Measurements from ENCODE around the gene SIX4. TPM values are rescaled to one million over a fixed set of nuclear protein-coding genes. Genes with fewer than 3 reads are reported as not detected.

The SIX4 gene
- total RNA-seq, 6 experiments from 2014 or later: 14.4 to 19.6 (median 17.0) TPM

- no peak overlapping the region for H3K27ac Mint-ChIP-seq
- TF ChIP-seq, protein P1, sequence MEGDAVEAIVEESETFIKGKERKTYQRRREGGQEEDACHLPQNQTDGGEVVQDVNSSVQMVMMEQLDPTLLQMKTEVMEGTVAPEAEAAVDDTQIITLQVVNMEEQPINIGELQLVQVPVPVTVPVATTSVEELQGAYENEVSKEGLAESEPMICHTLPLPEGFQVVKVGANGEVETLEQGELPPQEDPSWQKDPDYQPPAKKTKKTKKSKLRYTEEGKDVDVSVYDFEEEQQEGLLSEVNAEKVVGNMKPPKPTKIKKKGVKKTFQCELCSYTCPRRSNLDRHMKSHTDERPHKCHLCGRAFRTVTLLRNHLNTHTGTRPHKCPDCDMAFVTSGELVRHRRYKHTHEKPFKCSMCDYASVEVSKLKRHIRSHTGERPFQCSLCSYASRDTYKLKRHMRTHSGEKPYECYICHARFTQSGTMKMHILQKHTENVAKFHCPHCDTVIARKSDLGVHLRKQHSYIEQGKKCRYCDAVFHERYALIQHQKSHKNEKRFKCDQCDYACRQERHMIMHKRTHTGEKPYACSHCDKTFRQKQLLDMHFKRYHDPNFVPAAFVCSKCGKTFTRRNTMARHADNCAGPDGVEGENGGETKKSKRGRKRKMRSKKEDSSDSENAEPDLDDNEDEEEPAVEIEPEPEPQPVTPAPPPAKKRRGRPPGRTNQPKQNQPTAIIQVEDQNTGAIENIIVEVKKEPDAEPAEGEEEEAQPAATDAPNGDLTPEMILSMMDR (IDR thresholded peaks at IDR 0.05): no peak
- no peak for DNase-seq
- H3K4me3 Mint-ChIP-seq: no peak overlapping the region
- peaks cover 72% of the 10 kb centered on the region for H3K4me1 Mint-ChIP-seq (ENCODE audit: low read depth)
- no peaks in the 10 kb centered on the region for H3K9me3 Mint-ChIP-seq
- no peaks in the 10 kb centered on the region; the same call in 1 of the 2 replicates for H3K27me3 Mint-ChIP-seq (ENCODE audit: insufficient read depth)
- peaks cover 9% of the 10 kb centered on the region; the same call in 1 of the 2 replicates for H3K36me3 Mint-ChIP-seq (ENCODE audit: low read depth)
Measured at GRCh38 chr14:60760209-60760608, 36.1 kb upstream of the SIX4 start.

- H3K4me3 Mint-ChIP-seq: no peak overlapping the region
- TF ChIP-seq, protein P1 (IDR thresholded peaks at IDR 0.05): no peak
- no peaks in the 10 kb centered on the region for H3K9me3 Mint-ChIP-seq
- peak overlapping the region; percentile 69 for H3K27ac Mint-ChIP-seq
- 0 out of 2 replicates have a peak, but pooled peaks cover 6% of the 10 kb centered on the region for H3K36me3 Mint-ChIP-seq (ENCODE audit: low read depth)
- H3K27me3 Mint-ChIP-seq (ENCODE audit: insufficient read depth): no peaks in the 10 kb centered on the region; the same call in 1 of the 2 replicates
- peaks cover 66% of the 10 kb centered on the region for H3K4me1 Mint-ChIP-seq (ENCODE audit: low read depth)
- DNase-seq: no peak
Measured at GRCh38 chr14:60758885-60759284, 34.7 kb upstream of the SIX4 start.

- Mint-ChIP-seq H3K4me1 (ENCODE audit: low read depth) (peaks cover 71% of the 10 kb centered on the region), H3K36me3 (ENCODE audit: low read depth) (peaks cover 14% of the 10 kb centered on the region; the same call in 1 of the 2 replicates), H3K27me3 (ENCODE audit: insufficient read depth) (no peaks in the 10 kb centered on the region; the same call in 1 of the 2 replicates), H3K4me3 (peak overlapping the region; percentile 78), H3K27ac (peak overlapping the region; percentile 78), H3K9me3 (no peaks in the 10 kb centered on the region)
- DNase-seq: peak; percentile 76
- TF ChIP-seq, protein P1 (IDR thresholded peaks at IDR 0.05): no peak
Measured at GRCh38 chr14:60757567-60758002, 33.4 kb upstream of the SIX4 start.

- Mint-ChIP-seq H3K4me1 (ENCODE audit: low read depth) (peaks cover 67% of the 10 kb centered on the region), H3K4me3 (peak overlapping the region; percentile 78), H3K9me3 (no peaks in the 10 kb centered on the region), H3K27me3 (ENCODE audit: insufficient read depth) (no peaks in the 10 kb centered on the region; the same call in 1 of the 2 replicates), H3K36me3 (ENCODE audit: low read depth) (peaks cover 14% of the 10 kb centered on the region; the same call in 1 of the 2 replicates), H3K27ac (peak overlapping the region; percentile 78)
- DNase-seq: no peak
- TF ChIP-seq, protein P1 (IDR thresholded peaks at IDR 0.05): no peak
Measured at GRCh38 chr14:60756847-60757246, 32.7 kb upstream of the SIX4 start.

- Mint-ChIP-seq H3K9me3 (no peaks in the 10 kb centered on the region), H3K27ac (no peak overlapping the region), H3K27me3 (ENCODE audit: insufficient read depth) (no peaks in the 10 kb centered on the region; the same call in 1 of the 2 replicates), H3K36me3 (ENCODE audit: low read depth) (peaks cover 10% of the 10 kb centered on the region; the same call in 1 of the 2 replicates), H3K4me1 (ENCODE audit: low read depth) (peaks cover 37% of the 10 kb centered on the region), H3K4me3 (no peak overlapping the region)
- TF ChIP-seq, protein P1 (IDR thresholded peaks at IDR 0.05): no peak
- no peak for DNase-seq
Measured at GRCh38 chr14:60753264-60754119, 29.3 kb upstream of the SIX4 start.

All from HFFc6 (cell line).